Prostate gland (tissue), 2 donors: Measurements from ENCODE around the gene P3H2. TPM values are rescaled to one million over a fixed set of nuclear protein-coding genes. Genes with fewer than 3 reads are reported as not detected.

Source experiments
- DNase-seq: peaks from one replicate; pipeline ENCODE4 v3.0.0-alpha.2; 2019; ENCODE audit warnings: low spot score
- H3K27ac ChIP-seq, 2 donors: fragments of 200-600 bp; sonication (generic); 2 replicates each; pipeline ENCODE4 v1.5.1; 2017 to 2019
- H3K27me3 ChIP-seq: fragments of 200-600 bp; sonication (generic); replicated peaks from 2 replicates; pipeline ENCODE4 v1.5.1; 2019; ENCODE audit not compliant: insufficient read depth
- H3K36me3 ChIP-seq, 2 donors: fragments of 200-600 bp; sonication (generic); 1 replicate in 1 of 2; 2 replicates in 1 of 2; pipeline versions ENCODE4 v1.5.1 to v1.8.1; 2017 to 2019
- H3K4me1 ChIP-seq: fragments of 200-600 bp; sonication (generic); replicated peaks from 2 replicates; pipeline ENCODE4 v1.5.1; 2019
- H3K4me3 ChIP-seq, 2 donors: fragments of 200-600 bp; sonication (generic); 2 replicates each; pipeline ENCODE4 v1.5.1; 2017 to 2019
- H3K9me3 ChIP-seq: fragments of 200-600 bp; sonication (generic); 2 replicates; pipeline ENCODE4 v1.5.1; 2017
- CTCF ChIP-seq, 4 experiments: fragments of 200-600 bp in 2 of 4; fragments of 450-650 bp in 2 of 4; sonication (generic) in 2 of 4; IDR thresholded peaks; 1 replicate in 3 of 4; 2 replicates in 1 of 4; pipeline ENCODE4 v1.5.1; 2016 to 2019; ENCODE audit warnings: antibody characterized with exemption in 4 of 4, mild to moderate bottlenecking in 2 of 4, moderate library complexity in 2 of 4
- POLR2A ChIP-seq: fragments of 450-650 bp; IDR thresholded peaks from one replicate; pipeline ENCODE4 v1.6.1; 2016; ENCODE audit warnings: antibody characterized with exemption, mild to moderate bottlenecking
- POLR2AphosphoS5 ChIP-seq: sonication (generic); formaldehyde crosslinking; IDR thresholded peaks from one replicate; pipeline ENCODE4 v1.6.1; 2017; ENCODE audit warnings: antibody characterized with exemption
- WGBS: methylation state at CpG from one replicate; pipeline ENCODE4 v1.1.5; 2018; 5-methylcytosine and 5-hydroxymethylcytosine counted together
- intact Hi-C: fragments of 100-400 bp; cut with DNase I; formaldehyde crosslinking; loops from one replicate; pipeline ENCODE4 v1.14.2; 2022
- total RNA-seq, 2 donors: library from RNA; depleted of rRNA; stranded (reverse); fragments of >200 nt; gene quantifications; one replicate each; pipeline ENCODE4 v1.1.0, GENCODE V29; 2016

P3H2 gene
- total RNA-seq, 2 donors from 2014 or later, result 20.6 to 82.8 TPM

- H3K27ac ChIP-seq, result no peak overlapping the region
- no peaks in the 10 kb centered on the region for H3K4me1 ChIP-seq
- H3K9me3 ChIP-seq, result no peaks in the 10 kb centered on the region
- intact Hi-C loops, result no loop called here
- TF ChIP-seq POLR2AphosphoS5, result no peak
- DNase-seq, result no peak
- no peaks in the 10 kb centered on the region for H3K36me3 ChIP-seq
- no peaks in the 10 kb centered on the region for H3K27me3 ChIP-seq
- no peak overlapping the region for H3K4me3 ChIP-seq
These were observed 11.3 kb downstream of the P3H2 start for GRCh38 chr3:190109441-190109840.

- H3K4me1 ChIP-seq, result no peaks in the 10 kb centered on the region
- intact Hi-C loops, result no loop called here
- H3K4me3 ChIP-seq, result no peak overlapping the region
- H3K27me3 ChIP-seq, result no peaks in the 10 kb centered on the region
- WGBS, result 58% methylated on average over 6 of the region's 6 CpGs
- no peak overlapping the region for H3K27ac ChIP-seq
- DNase-seq, result no peak
- no peaks in the 10 kb centered on the region for H3K9me3 ChIP-seq
- H3K36me3 ChIP-seq, result no peaks in the 10 kb centered on the region
- TF ChIP-seq POLR2AphosphoS5, result no peak
- no peak for TF ChIP-seq POLR2A
- TF ChIP-seq CTCF (IDR thresholded peaks at IDR 0.05), result no peak
These were observed 11.9 kb downstream of the P3H2 start for GRCh38 chr3:190108804-190109203.

GRCh38 chr3:190105876-190106275, 14.8 kb downstream of the P3H2 start:
- Histone ChIP-seq H3K4me1 (no peaks in the 10 kb centered on the region), H3K27me3 (no peaks in the 10 kb centered on the region), H3K9me3 (no peaks in the 10 kb centered on the region), H3K36me3 (no peaks in the 10 kb centered on the region), H3K4me3 (no peak overlapping the region), H3K27ac (no peak overlapping the region)
- no peak for DNase-seq
- TF ChIP-seq POLR2AphosphoS5, result no peak
- no peak for TF ChIP-seq CTCF (IDR thresholded peaks at IDR 0.05)
- TF ChIP-seq POLR2A, result no peak
- 29% methylated on average over 1 of the region's 1 CpG for WGBS
- intact Hi-C loops, result no loop called here

- H3K27me3 ChIP-seq, result no peaks in the 10 kb centered on the region
- WGBS, result 46% methylated on average over 8 of the region's 8 CpGs
- H3K4me1 ChIP-seq, result no peaks in the 10 kb centered on the region
- intact Hi-C loops, result no loop called here
- no peaks in the 10 kb centered on the region for H3K9me3 ChIP-seq
- no peak for DNase-seq
- peak overlapping the region; percentile 0 to 6 for H3K27ac ChIP-seq
- no peaks in the 10 kb centered on the region for H3K36me3 ChIP-seq
- H3K4me3 ChIP-seq, result no peak overlapping the region
- TF ChIP-seq POLR2A (no peak), POLR2AphosphoS5 (no peak), CTCF (IDR thresholded peaks at IDR 0.05) (no peak)
These were observed 19.2 kb downstream of the P3H2 start for GRCh38 chr3:190101320-190102011.

- H3K27ac ChIP-seq, result no peak overlapping the region
- WGBS, result 58% methylated on average over 6 of the region's 6 CpGs
- no peak for TF ChIP-seq POLR2A
- no peak for TF ChIP-seq CTCF (IDR thresholded peaks at IDR 0.05)
- no peak for TF ChIP-seq POLR2AphosphoS5
- H3K27me3 ChIP-seq, result no peaks in the 10 kb centered on the region
- H3K4me3 ChIP-seq, result no peak overlapping the region
- intact Hi-C loops, result no loop called here
- no peaks in the 10 kb centered on the region for H3K36me3 ChIP-seq
- no peaks in the 10 kb centered on the region for H3K4me1 ChIP-seq
- DNase-seq, result no peak
- no peaks in the 10 kb centered on the region for H3K9me3 ChIP-seq
These were observed 21.6 kb downstream of the P3H2 start for GRCh38 chr3:190099099-190099498.
